Measurements from ENCODE around the gene CCDC112.
"Not testable (repeated sequence)": the region's sequence is repeated elsewhere in the genome, so short reads cannot be mapped to it uniquely, and the experiment has no call there.

CCDC112 gene, protein sequence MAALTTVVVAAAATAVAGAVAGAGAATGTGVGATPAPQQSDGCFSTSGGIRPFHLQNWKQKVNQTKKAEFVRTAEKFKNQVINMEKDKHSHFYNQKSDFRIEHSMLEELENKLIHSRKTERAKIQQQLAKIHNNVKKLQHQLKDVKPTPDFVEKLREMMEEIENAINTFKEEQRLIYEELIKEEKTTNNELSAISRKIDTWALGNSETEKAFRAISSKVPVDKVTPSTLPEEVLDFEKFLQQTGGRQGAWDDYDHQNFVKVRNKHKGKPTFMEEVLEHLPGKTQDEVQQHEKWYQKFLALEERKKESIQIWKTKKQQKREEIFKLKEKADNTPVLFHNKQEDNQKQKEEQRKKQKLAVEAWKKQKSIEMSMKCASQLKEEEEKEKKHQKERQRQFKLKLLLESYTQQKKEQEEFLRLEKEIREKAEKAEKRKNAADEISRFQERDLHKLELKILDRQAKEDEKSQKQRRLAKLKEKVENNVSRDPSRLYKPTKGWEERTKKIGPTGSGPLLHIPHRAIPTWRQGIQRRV

DNA sequence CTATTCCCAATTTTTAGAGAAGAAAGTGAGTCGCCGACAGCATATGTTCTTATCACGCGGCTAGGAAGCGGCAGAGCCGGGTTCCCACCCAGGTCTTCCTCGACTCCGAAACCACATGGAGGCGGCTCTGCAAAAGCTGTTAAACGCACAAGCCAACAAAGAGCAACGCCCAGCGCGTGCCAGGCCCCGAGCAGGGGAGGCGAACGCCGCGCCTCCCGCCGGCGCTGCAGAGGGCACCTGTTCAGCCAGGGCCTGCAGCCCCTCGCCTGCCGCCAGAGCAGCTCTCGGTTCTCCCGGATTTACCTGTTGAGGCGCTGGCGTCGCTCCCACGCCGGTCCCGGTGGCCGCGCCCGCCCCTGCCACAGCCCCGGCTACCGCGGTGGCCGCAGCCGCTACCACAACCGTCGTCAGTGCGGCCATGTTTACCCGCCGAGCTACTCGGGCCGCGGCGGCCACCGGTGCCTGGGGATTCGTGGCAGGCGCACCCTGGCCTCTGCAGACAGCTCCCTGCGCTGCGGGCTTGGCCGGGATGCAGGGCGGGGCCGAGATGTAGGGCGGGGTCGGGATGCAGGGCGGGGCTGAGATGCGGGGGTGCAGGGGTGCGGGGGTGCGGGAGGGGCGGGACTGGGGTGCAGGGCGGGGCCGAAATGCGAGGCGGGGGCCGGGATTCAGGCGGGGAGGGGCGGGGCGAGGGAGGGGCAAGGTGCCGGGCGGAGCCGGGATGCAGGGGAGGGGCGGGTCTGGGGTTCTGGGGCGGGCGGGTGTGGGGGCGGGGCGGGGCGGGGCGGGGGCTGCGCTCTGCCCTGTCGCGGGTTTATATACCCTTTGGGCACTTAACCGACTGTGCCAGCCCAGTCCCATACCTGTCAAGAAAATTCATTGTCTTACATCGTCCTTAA is at the start of gene CCDC112:
Gene CCDC112, minus strand, starts transcription at position 531 of the 899 bp plus-strand sequence. Its CDS starts 111 bp downstream, at position 420.
- no peaks in the 10 kb centered on the region for H3K27me3 Mint-ChIP-seq

DNA sequence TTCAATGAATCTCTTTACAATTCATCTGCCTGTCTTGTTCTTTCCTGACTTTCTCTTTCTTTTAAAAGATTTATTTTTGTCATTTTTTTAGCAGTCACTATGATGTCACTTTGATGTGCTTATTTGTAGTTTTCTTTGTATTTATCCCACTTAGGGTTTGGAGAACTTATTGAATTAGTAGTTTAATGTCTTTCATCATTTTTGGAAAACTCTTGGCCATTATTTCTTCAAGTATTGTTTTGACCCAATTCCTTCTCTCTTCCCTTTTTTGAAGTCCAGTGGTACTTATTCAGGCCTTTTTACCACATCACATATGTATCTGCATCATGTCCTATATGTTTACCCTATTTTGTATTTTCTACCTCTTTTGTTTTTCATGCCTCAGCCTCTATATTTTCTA is 48.9 kb upstream of the CCDC112 start:
- H3K4me1 Mint-ChIP-seq (ENCODE audit: low read depth): no peaks in the 10 kb centered on the region
- no peak overlapping the region for H3K27ac Mint-ChIP-seq
- H3K9me3 Mint-ChIP-seq (ENCODE audit: low read depth): no peaks in the 10 kb centered on the region
- peaks cover 11% of the 10 kb centered on the region for H3K27me3 Mint-ChIP-seq
- H3K36me3 Mint-ChIP-seq: no peaks in the 10 kb centered on the region
- no peak overlapping the region for H3K4me3 Mint-ChIP-seq

More for the DNA sequence above, at the start of gene CCDC112:
- H3K36me3 Mint-ChIP-seq: peaks cover 12% of the 10 kb centered on the region
- H3K9me3 Mint-ChIP-seq (ENCODE audit: low read depth): peaks cover 6% of the 10 kb centered on the region
- peaks cover 11% of the 10 kb centered on the region for H3K4me1 Mint-ChIP-seq (ENCODE audit: low read depth)
- no peak within 1 kb of the TSS for H3K27ac Mint-ChIP-seq
- H3K4me3 Mint-ChIP-seq: peak within 1 kb of the TSS; percentile 91

DNA sequence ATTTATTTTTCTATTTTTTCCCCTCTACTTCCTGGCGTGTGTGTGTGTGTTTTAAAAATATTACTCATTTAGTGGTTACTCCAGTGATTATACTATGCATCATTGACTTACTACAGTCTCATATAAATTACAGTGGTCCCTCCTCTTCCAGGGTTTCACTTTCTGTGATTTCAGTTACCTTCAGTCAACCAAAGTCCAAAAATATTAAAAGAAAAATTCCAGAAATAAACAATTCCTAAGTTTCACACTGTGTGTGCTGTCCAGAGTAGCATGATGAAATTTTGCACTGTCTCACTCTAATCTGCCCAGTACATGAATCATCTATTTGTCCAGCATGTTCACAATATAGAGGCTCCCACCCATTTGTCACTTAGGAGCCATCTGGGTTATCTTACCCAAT is 47.4 kb upstream of the CCDC112 start:
- H3K27ac Mint-ChIP-seq: no peak overlapping the region
- no peaks in the 10 kb centered on the region for H3K36me3 Mint-ChIP-seq
- H3K9me3 Mint-ChIP-seq (ENCODE audit: low read depth): no peaks in the 10 kb centered on the region
- H3K4me3 Mint-ChIP-seq: no peak overlapping the region
- H3K4me1 Mint-ChIP-seq (ENCODE audit: low read depth): no peaks in the 10 kb centered on the region
- peaks cover 9% of the 10 kb centered on the region for H3K27me3 Mint-ChIP-seq

DNA sequence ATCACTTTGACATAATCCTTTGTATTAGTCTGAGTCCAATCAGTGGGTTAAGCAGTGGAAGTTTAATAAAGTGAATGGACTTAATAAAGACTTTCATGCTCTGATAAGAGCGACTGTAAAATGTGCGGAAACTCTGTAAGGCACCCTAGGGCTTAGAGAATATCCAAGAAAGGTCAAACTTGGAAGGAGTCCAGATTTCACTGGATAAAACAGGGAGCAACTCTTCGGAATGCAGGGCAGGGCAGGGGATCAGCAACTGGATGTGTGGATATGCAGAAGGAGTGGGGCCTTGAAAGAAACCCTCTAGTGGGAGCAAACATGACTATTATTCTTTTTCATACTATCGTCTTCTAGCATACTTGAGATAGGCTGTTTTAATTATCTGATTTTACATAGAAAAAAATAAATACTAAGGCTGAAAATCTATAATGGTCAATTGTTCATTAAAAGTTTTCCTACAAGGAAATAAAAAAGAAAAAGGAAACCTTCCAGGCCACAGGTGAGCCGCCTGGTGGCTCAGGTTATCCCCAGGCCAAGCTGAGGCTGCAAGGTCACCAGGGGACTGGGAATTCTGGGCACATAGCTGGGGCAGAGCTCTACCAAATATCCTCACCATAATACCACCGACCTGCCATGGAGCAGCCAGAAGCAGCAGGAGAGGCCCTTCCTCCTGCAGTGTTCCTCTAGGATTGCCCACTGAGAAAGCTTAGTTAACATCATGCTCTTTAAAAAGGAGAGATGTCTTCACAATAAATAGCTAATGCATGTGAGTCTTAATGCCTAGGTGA is 46.3 kb upstream of the CCDC112 start:
- Mint-ChIP-seq H3K9me3 (ENCODE audit: low read depth) (no peaks in the 10 kb centered on the region), H3K27me3 (peaks cover 9% of the 10 kb centered on the region), H3K27ac (no peak overlapping the region), H3K4me3 (no peak overlapping the region), H3K36me3 (no peaks in the 10 kb centered on the region), H3K4me1 (ENCODE audit: low read depth) (no peaks in the 10 kb centered on the region)

DNA sequence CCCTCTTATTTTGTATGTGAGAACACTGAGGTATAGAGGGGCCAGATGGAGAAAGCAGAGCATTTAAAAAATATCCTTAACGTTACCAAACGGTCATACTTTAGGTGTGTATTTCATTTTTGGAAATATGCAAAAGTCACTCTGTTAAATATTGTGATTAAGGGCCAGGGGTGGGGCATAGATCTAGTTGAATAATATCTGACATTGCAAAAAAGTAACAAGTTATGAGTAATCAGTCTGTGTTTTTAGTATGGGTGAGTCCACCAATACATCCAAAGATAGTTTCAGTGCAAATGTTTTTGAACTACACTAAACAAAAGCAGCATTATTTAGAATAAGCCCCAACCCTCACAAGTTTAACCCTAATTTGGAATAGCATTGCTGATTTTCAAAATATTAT is 45.3 kb upstream of the CCDC112 start:
- H3K4me3 Mint-ChIP-seq: no peak overlapping the region
- H3K27me3 Mint-ChIP-seq: peaks cover 7% of the 10 kb centered on the region
- no peaks in the 10 kb centered on the region for H3K36me3 Mint-ChIP-seq
- H3K4me1 Mint-ChIP-seq (ENCODE audit: low read depth): no peaks in the 10 kb centered on the region
- no peak overlapping the region for H3K27ac Mint-ChIP-seq
- no peaks in the 10 kb centered on the region for H3K9me3 Mint-ChIP-seq (ENCODE audit: low read depth)

DNA sequence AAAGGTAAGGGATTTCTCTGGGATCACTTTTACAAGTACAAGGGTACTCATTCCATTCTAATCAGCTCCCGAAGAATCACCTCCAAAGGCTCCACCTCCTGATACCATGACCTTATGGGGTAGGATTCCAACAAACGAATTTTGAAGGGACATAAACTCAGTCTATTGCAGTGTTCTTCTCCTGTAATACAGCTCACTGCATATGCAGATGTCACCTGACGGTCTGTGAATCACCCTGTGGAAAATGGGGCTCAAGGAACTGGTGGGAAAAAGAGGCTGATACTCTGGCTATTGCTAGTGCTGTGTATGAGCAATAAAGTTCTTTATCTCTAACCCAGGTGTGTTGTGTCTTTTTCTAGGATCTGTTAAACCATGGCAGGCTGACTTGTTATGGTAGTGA is 42.4 kb upstream of the CCDC112 start:
- H3K36me3 Mint-ChIP-seq: no peaks in the 10 kb centered on the region
- no peaks in the 10 kb centered on the region for H3K4me1 Mint-ChIP-seq (ENCODE audit: low read depth)
- H3K9me3 Mint-ChIP-seq (ENCODE audit: low read depth): no peaks in the 10 kb centered on the region
- peaks cover 8% of the 10 kb centered on the region for H3K27me3 Mint-ChIP-seq
- no peak overlapping the region for H3K4me3 Mint-ChIP-seq
- no peak overlapping the region for H3K27ac Mint-ChIP-seq

DNA sequence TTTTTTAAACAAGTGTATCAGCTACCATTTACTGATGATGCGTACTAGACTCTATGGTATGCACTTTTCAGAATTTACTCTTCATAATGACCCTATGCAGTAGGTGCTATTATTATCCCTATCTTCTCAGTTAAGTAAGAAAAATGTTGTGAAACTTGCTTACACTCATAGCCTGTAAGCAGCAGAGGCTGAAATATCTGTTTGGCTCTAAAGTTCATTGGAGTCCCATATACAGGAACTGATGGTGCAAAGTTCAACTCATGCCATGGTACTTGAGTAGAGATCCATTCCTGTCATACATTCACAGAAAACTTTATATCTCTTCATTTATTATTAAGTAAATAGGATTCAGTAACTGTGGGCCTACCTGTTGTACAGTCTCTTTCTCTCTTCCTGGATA is 41.4 kb upstream of the CCDC112 start:
- peaks cover 9% of the 10 kb centered on the region for H3K27me3 Mint-ChIP-seq
- H3K4me1 Mint-ChIP-seq (ENCODE audit: low read depth): no peaks in the 10 kb centered on the region
- no peak overlapping the region for H3K27ac Mint-ChIP-seq
- no peaks in the 10 kb centered on the region for H3K36me3 Mint-ChIP-seq
- H3K4me3 Mint-ChIP-seq: no peak overlapping the region
- H3K9me3 Mint-ChIP-seq (ENCODE audit: low read depth): no peaks in the 10 kb centered on the region

DNA sequence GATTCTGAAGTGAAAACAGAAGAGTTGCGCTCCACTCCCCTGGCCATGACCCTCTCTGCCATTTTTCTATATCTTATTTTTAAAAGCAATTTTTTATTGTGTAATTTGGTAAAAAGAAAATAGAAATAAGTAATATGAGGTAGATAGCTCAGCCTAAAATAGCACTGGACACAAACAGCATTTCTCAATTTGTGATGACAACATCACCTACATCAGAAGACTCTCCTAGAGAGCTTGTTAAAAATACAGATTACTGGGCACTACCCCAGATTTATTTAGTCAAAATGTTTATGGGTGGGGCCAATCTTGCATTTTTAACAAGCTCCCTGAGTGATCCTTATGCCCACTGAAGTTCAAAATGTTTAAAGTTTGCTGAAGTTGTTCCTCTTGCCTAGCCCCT is 40.5 kb upstream of the CCDC112 start:
- H3K27ac Mint-ChIP-seq: no peak overlapping the region
- H3K4me1 Mint-ChIP-seq (ENCODE audit: low read depth): no peaks in the 10 kb centered on the region
- H3K4me3 Mint-ChIP-seq: no peak overlapping the region
- H3K36me3 Mint-ChIP-seq: no peaks in the 10 kb centered on the region
- no peaks in the 10 kb centered on the region for H3K9me3 Mint-ChIP-seq (ENCODE audit: low read depth)
- H3K27me3 Mint-ChIP-seq: peaks cover 7% of the 10 kb centered on the region

DNA sequence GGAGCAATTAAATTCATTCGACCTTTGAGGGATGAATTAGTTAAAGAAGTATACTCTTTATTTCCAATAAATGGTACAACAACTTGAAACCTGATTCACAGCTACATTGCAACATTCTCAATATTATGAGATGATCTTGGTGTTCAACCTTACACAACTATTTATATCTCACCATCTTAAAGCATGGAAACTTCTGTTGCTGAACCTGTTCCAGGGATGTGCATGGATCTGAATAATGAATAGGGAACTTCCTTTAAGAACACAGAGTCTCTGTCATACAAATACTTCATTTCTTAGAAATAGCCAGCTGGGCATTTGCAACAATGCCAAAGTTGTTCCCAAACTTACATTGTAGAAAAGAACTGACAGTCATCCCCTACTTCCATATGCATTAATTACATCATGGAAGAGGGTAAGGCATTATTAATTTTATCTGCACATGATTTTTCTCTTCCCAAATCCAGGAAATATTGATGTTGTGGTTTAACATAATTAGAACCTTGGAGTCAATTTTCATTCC is 39.8 kb upstream of the CCDC112 start:
- no peaks in the 10 kb centered on the region for H3K36me3 Mint-ChIP-seq
- no peaks in the 10 kb centered on the region for H3K9me3 Mint-ChIP-seq (ENCODE audit: low read depth)
- peaks cover 7% of the 10 kb centered on the region for H3K27me3 Mint-ChIP-seq
- H3K27ac Mint-ChIP-seq: no peak overlapping the region
- no peaks in the 10 kb centered on the region for H3K4me1 Mint-ChIP-seq (ENCODE audit: low read depth)
- H3K4me3 Mint-ChIP-seq: no peak overlapping the region

DNA sequence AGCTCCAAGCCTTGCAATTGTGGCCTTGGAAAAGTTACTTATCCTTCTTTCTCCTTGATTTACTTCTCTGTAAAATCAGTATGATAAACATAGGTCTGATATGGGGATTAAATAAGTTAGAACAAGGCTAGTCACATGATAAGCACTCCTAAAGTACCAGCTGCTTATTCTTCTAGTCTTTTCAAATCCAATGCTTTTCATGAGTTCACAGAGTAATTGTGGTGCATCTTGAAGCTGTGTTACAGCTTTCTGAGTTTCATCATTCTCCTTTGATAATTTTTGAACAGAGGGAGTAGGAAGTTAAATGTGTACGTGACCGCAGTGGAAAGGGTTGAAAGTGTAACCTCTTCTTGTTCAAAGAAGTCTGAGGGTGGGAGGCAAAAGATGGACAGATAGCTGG is 38.8 kb upstream of the CCDC112 start:
- peaks cover 7% of the 10 kb centered on the region for H3K27me3 Mint-ChIP-seq
- H3K4me3 Mint-ChIP-seq: no peak overlapping the region
- no peaks in the 10 kb centered on the region for H3K4me1 Mint-ChIP-seq (ENCODE audit: low read depth)
- H3K27ac Mint-ChIP-seq: no peak overlapping the region
- no peaks in the 10 kb centered on the region for H3K9me3 Mint-ChIP-seq (ENCODE audit: low read depth)
- no peaks in the 10 kb centered on the region for H3K36me3 Mint-ChIP-seq

DNA sequence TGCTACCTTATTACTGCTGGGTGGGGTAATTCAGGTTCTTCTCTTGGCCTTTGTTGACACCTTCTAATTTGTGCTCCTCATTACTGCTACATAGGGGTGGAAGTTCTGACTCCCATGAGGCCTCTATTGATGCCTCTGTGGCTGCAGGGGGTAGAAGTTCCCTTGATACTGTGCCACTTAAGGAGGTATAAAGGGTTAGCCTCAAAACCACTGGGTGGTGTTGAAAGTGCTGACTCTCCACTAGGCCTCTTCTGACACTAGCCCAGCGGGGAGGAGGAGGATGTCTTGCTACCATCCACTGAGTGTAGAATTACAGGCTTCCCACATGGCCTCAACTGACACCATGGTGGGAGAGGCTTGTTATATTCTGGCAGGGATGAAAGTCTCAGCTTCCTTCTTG is 36.7 kb upstream of the CCDC112 start:
- Mint-ChIP-seq H3K4me3 (no peak overlapping the region), H3K36me3 (no peaks in the 10 kb centered on the region), H3K27ac (no peak overlapping the region), H3K9me3 (ENCODE audit: low read depth) (no peaks in the 10 kb centered on the region), H3K27me3 (peaks cover 8% of the 10 kb centered on the region), H3K4me1 (ENCODE audit: low read depth) (no peaks in the 10 kb centered on the region)

DNA sequence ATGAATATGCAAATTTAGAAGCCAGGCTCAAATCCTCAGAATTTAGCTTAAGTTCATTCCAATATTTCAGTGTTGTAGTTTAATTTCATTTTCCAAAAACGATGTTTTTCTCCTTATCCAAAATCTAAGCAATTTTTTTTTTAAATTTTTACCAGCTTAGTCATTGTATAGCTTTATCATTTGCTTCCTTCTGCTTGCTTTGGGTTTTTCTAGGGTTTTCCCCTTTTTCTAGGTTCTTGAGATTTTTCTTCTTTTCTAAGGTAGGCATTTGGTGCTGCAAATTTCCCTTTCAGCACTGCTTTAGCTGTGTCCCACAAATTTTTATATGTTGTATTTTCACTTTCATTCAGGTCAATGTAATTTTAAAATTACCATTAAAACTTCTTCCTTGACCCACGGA is 34.4 kb upstream of the CCDC112 start:
- no peak overlapping the region for H3K4me3 Mint-ChIP-seq
- peaks cover 12% of the 10 kb centered on the region for H3K27me3 Mint-ChIP-seq
- H3K27ac Mint-ChIP-seq: no peak overlapping the region
- H3K9me3 Mint-ChIP-seq (ENCODE audit: low read depth): no peaks in the 10 kb centered on the region
- H3K4me1 Mint-ChIP-seq (ENCODE audit: low read depth): no peaks in the 10 kb centered on the region
- H3K36me3 Mint-ChIP-seq: no peaks in the 10 kb centered on the region

DNA sequence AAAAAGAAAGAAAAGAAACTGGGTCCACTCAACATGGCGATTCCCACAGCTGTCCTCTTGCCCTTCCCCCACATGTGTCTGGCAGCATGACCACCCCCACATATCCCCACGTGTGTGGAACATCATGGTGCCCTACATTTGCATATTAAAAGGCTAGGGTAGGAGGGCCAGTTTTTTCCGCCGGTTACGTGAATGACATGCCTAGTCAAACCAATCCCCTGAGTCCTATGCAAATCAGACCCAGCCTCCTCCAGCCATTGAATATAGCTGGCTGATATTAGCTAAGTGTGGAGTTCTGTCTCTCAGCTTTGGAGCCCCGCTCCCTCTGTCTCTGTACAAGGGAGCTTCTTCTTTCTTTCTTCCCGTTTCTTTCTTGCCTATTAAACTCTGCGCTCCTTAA is 33.0 kb upstream of the CCDC112 start:
- Mint-ChIP-seq H3K36me3 (no peaks in the 10 kb centered on the region), H3K4me1 (ENCODE audit: low read depth) (no peaks in the 10 kb centered on the region), H3K27ac (no peak overlapping the region), H3K9me3 (ENCODE audit: low read depth) (no peaks in the 10 kb centered on the region), H3K27me3 (peaks cover 15% of the 10 kb centered on the region), H3K4me3 (no peak overlapping the region)

DNA sequence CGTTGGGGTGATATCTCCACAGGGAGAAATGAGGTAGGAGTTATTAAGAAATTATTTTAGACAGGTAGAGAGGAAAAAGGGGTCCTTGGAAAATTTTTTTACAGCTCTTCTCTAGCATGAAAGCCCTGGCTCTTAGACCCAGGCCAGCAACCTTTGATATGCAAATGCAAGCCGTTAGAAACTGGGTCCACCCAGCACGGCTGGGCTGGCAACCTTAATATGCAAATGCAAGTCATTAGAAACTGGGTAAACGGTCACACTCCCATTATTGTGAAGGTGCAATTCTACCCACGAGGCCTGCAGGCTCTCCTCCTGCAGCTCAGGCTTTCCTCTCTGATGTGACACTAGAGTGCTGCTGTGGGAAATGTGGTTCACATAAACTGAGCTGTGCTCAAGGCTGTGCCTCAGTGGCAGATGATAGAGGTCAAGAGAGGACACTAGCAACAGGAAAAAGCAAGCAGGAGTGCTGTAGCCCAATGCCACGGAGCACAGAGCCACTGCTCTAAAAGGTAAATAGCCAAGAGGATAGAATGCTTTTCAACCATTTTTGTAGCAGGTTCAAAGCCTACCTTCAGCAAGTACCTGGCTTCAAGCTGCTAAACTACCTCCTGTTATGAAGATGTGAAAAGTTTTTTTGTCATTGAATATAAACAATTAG is 32.3 kb upstream of the CCDC112 start:
- H3K4me1 Mint-ChIP-seq (ENCODE audit: low read depth); H3K27ac Mint-ChIP-seq; H3K4me3 Mint-ChIP-seq; H3K9me3 Mint-ChIP-seq (ENCODE audit: low read depth); H3K36me3 Mint-ChIP-seq: not testable (repeated sequence)
- H3K27me3 Mint-ChIP-seq: peaks cover 16% of the 10 kb centered on the region

Data from activated naive CD8-positive, alpha-beta T cell (primary cell).